Right atrium auricular region (tissue), 2 donors: ENCODE data around the gene C1orf21. TPM values are rescaled to one million over a fixed set of nuclear protein-coding genes. Genes with fewer than 3 reads are reported as not detected.
A peak's percentile ranks its signal among the peaks of the same experiment; 100 is the strongest.

Experiments used
- DNase-seq: peaks from one replicate; pipeline ENCODE4 v3.0.0-alpha.2; 2019; ENCODE audit warnings: low spot score
- H3K27ac ChIP-seq, 2 donors: fragments of 200-600 bp; sonication (generic); 1 replicate in 1 of 2; 2 replicates in 1 of 2; pipeline ENCODE4 v1.5.1; 2016 to 2019
- H3K27me3 ChIP-seq, 2 donors: fragments of 200-600 bp; sonication (generic); one replicate each; pipeline versions ENCODE4 v1.5.1 to v1.6.0; 2017 to 2019
- H3K36me3 ChIP-seq: fragments of 200-600 bp; sonication (generic); one replicate; pipeline ENCODE4 v1.5.1; 2016
- H3K4me1 ChIP-seq, 2 donors: fragments of 200-600 bp; sonication (generic); one replicate each; pipeline versions ENCODE4 v1.5.1 to v1.6.0; 2017 to 2019
- H3K4me3 ChIP-seq, 2 donors: fragments of 200-600 bp; sonication (generic); 1 replicate in 1 of 2; 2 replicates in 1 of 2; pipeline ENCODE4 v1.5.1; 2017 to 2019; ENCODE audit warnings: mild to moderate bottlenecking in 1 of 2, moderate library complexity in 1 of 2
- H3K9me3 ChIP-seq, 2 donors: fragments of 200-600 bp; sonication (generic); one replicate each; pipeline ENCODE4 v1.5.1; 2019
- CTCF ChIP-seq, 2 donors: fragments of 200-600 bp; sonication (generic); IDR thresholded peaks; one replicate each; pipeline ENCODE4 v1.5.1; 2019; ENCODE audit warnings: antibody characterized with exemption in 2 of 2
- total RNA-seq, 2 donors: library from RNA; depleted of rRNA; stranded (reverse); fragments of >200 nt; gene quantifications; one replicate each; pipeline ENCODE4 v1.1.0, GENCODE V29; 2016

C1orf21 gene
- total RNA-seq, 2 donors from 2014 or later: 49.4 to 78.5 TPM

DNA sequence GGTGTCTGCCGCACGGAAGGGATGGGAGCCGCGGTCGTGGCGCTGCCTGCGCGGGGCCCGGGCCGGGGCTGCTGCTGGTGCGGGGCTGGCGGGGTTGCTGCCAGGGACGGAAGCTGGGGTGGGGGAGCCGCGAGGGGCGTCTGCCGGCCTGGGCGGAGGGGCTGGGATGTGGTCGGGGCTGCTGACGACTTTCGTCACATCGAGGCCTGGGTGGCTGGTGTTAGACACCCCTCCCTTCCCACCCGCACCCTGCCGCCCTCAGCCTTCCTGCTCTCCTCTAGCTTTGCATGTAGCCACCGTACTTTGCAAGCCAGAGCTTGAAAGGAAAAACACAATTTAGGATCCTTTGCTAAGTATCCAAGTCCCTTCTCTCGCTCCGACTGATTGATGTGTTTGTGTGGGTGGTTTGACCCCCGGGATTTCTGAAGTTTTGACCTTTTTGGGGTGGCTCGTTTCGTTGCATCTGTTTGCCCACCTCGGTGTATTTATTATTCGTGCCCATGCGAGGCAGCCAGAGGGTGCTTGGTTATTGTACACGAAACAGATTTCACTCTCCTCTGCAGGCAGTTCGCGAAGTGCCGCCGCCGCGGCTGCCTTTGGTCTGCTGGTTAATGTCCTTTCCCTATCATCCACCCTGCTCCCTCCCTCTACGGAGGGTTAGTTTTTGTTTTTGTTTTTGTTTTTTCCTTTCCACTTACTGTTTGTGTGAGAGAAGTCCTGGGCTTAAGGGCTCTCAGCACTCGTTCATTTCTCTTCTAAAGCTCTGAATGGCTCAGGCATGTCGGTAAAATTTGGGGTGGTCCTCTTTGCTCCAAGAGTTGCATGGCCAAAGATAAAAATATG, 868 bp downstream of the C1orf21 start:
- Histone ChIP-seq H3K4me1 (peaks cover 0 to 31% of the 10 kb centered on the region in 2 donors), H3K27me3 (no peaks in the 10 kb centered on the region), H3K36me3 (no peaks in the 10 kb centered on the region), H3K9me3 (no peaks in the 10 kb centered on the region), H3K27ac (peak overlapping the region; percentile 94 to 96), H3K4me3 (peak overlapping the region; percentile 96 to 97)
- peak in 1 of 2 donors; percentile 54 for TF ChIP-seq CTCF (IDR thresholded peaks at IDR 0.05)
- peak; percentile 63 for DNase-seq

DNA sequence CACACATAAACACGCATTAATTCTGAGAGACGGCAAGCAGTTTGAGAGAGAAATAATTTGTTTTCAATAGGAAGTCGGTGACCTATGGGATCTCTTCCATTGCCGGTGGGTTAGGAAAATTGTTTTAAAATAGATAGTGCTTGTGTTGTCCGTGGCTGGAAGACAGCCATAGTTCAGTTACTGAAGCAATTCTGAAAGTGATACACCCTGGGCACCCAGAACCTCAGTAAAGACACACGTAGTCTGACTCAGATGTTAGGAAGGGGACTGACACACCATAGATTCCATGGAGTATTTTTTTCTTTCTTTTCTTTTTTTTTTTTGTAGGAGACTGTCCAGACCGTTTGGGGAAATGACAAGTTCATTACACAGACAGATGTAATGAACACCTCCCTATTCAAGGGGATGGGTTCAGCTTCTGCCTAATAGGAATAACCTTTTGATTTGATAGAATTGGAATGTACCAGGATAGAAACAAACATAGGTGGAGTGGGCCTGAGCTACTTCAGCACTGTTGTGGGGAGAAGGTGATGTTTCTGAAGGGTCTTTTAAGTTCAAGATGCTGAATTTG, 1.6 kb downstream of the C1orf21 start:
- no peak for TF ChIP-seq CTCF (IDR thresholded peaks at IDR 0.05)
- H3K4me3 ChIP-seq: peak overlapping the region; percentile 96 to 97
- no peak for DNase-seq

GRCh38 chr1:184388971-184389370, 2.1 kb downstream of the C1orf21 start:
- no peaks in the 10 kb centered on the region for H3K36me3 ChIP-seq
- no peak for DNase-seq
- no peaks in the 10 kb centered on the region for H3K27me3 ChIP-seq
- H3K4me3 ChIP-seq: peak overlapping the region; percentile 96 to 97
- TF ChIP-seq CTCF (IDR thresholded peaks at IDR 0.05): no peak
- H3K4me1 ChIP-seq: peaks cover 0 to 43% of the 10 kb centered on the region in 2 donors
- peak overlapping the region; percentile 94 to 96 for H3K27ac ChIP-seq
- H3K9me3 ChIP-seq: no peaks in the 10 kb centered on the region

More for the DNA sequence above, 1.6 kb downstream of the C1orf21 start:
- Histone ChIP-seq H3K36me3 (no peaks in the 10 kb centered on the region), H3K4me1 (peaks cover 0 to 38% of the 10 kb centered on the region in 2 donors), H3K9me3 (no peaks in the 10 kb centered on the region), H3K27me3 (no peaks in the 10 kb centered on the region), H3K27ac (peak overlapping the region; percentile 94 to 96)

DNA sequence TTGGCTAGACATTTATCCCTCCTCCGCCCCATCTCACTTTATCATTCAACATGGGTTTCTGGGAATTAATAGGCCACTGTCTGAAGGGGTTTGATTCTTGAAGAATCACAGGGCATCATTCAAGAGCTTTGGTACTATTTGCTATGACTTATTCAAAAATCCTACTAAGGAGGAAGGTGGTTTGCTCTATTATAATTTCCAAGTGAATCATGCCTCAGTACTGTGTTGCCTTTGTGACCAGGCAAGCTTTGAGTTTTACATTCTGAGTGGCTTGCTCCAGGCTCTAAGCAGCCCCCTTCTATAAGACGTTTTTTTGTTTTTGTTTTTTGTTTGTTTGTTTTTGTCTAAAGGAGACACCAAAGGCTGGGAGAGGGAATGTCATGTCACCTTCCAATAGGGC, 2.6 kb downstream of the C1orf21 start:
- Histone ChIP-seq H3K4me3 (peak overlapping the region; percentile 96 to 97), H3K27me3 (no peaks in the 10 kb centered on the region), H3K27ac (peak overlapping the region; percentile 94 to 96), H3K36me3 (no peaks in the 10 kb centered on the region), H3K9me3 (no peaks in the 10 kb centered on the region), H3K4me1 (peaks cover 0 to 48% of the 10 kb centered on the region in 2 donors)
- no peak for TF ChIP-seq CTCF (IDR thresholded peaks at IDR 0.05)
- no peak for DNase-seq

- no peaks in the 10 kb centered on the region for H3K36me3 ChIP-seq
- peaks cover 0 to 58% of the 10 kb centered on the region in 2 donors for H3K4me1 ChIP-seq
- H3K27ac ChIP-seq: peak overlapping the region in 1 of 2 donors; percentile 20
- TF ChIP-seq CTCF (IDR thresholded peaks at IDR 0.05): no peak
- DNase-seq: no peak
- H3K4me3 ChIP-seq: no peak overlapping the region
- H3K9me3 ChIP-seq: no peaks in the 10 kb centered on the region
- no peaks in the 10 kb centered on the region for H3K27me3 ChIP-seq
Measured at GRCh38 chr1:184390889-184391288, 4.1 kb downstream of the C1orf21 start.
